Measurements from ENCODE around the gene B3GAT1. TPM values are rescaled to one million over a fixed set of nuclear protein-coding genes. Genes with fewer than 3 reads are reported as not detected.

Gene B3GAT1
- total RNA-seq, 1 experiment from 2014 or later: 9.9 TPM

DNA sequence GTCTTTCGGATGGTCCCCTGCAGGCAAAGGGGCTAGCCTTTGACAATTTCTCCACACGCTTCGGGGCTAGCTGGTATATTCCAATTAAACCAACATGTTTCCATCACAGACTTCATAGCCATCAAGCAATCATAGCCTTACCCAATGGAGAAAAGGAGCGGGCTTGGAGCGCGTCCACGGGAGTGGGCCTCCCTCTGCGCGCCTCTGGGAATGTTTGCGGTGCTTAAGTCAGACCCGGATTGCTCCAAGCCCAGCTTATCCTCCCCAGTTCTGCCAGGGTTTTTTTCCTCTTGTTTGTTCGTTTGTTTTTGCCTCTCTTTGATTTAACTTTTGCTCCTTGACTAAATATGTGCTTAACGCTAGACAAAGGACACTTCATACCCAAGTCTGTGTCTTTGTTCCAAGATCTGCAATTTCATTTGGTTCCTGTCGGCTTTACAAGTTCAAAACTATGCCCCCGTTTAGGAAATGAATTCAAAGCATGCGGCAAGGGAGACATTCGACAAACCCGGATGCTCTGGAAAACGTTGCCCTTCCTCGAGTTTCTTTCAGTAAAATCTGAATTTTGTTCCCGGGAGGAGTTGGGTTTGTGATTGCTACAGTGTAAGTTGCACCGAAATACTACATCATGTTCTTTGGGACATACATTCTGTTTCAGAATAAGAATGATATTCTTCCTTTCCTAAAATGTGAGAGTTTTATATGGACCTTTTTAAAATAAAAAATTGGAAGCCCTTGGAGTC is 81.3 kb downstream of the B3GAT1 start:
- Histone ChIP-seq H3K36me3 (replicated peaks; ENCODE audit: control insufficient read depth, insufficient read depth, low read length) (no peaks in the 10 kb centered on the region), H3K4me3 (ENCODE audit: insufficient read depth, low read depth, low read length) (no peak overlapping the region), H3K27me3 (ENCODE audit: control insufficient read depth, insufficient read depth, low read length) (peaks cover 23% of the 10 kb centered on the region)
- peak; percentile 48 for DNase-seq

Other genes with a start within 250 kb of the B3GAT1 start
- 54.9 and 68.2 TPM in 2 replicates for gene NCAPD3, start 188.3 kb downstream of the B3GAT1 start, total RNA-seq (2014; rRNA removed; shearing (Covaris generic))
- 25.3 and 26.8 TPM in 2 replicates for gene VPS26B, start 187.6 kb downstream of the B3GAT1 start, total RNA-seq (2014; rRNA removed; shearing (Covaris generic))
- gene THYN1, start 158.9 kb downstream of the B3GAT1 start, total RNA-seq (2014; rRNA removed; shearing (Covaris generic)): 114 and 117 TPM in 2 replicates
- 44.2 TPM in 2 replicates for gene ACAD8, start 158.7 kb downstream of the B3GAT1 start, total RNA-seq (2014; rRNA removed; shearing (Covaris generic))
- gene GLB1L3, start 135.9 kb downstream of the B3GAT1 start, total RNA-seq (2014; rRNA removed; shearing (Covaris generic)): 24.0 and 35.0 TPM in 2 replicates
- 3.7 and 4.1 TPM in 2 replicates for gene GLB1L2, start 80.3 kb downstream of the B3GAT1 start, total RNA-seq (2014; rRNA removed; shearing (Covaris generic))

Data from H7 (cell line).